ENCODE data around the gene IGSF6.
"Not testable (repeated sequence)": the region's sequence is repeated elsewhere in the genome, so short reads cannot be mapped to it uniquely, and the experiment has no call there.

Gene IGSF6

GRCh38 chr16:21653571-21653970, 1.2 kb upstream of the IGSF6 start:
- DNase-seq, result no peak

- no peak for DNase-seq
Observed at GRCh38 chr16:21651515-21651914, 893 bp downstream of the IGSF6 start.

GRCh38 chr16:21650521-21650920, 1.9 kb downstream of the IGSF6 start:
- no peak for DNase-seq

GRCh38 chr16:21649826-21650406, 2.5 kb downstream of the IGSF6 start:
- not testable (repeated sequence) for DNase-seq

- DNase-seq, result no peak
Observed at GRCh38 chr16:21647562-21648164, 4.7 kb downstream of the IGSF6 start.

- DNase-seq, result no peak
Observed at GRCh38 chr16:21646721-21647561, 5.5 kb downstream of the IGSF6 start.

- DNase-seq, result no peak
Observed at GRCh38 chr16:21646091-21646490, 6.3 kb downstream of the IGSF6 start.

GRCh38 chr16:21645261-21645721, 7.1 kb downstream of the IGSF6 start:
- DNase-seq, result no peak

GRCh38 chr16:21644674-21645073, 7.7 kb downstream of the IGSF6 start:
- DNase-seq, result no peak

GRCh38 chr16:21643785-21644184, 8.6 kb downstream of the IGSF6 start:
- DNase-seq, result no peak

- DNase-seq, result no peak
Observed at GRCh38 chr16:21642861-21643260, 9.5 kb downstream of the IGSF6 start.

GRCh38 chr16:21641916-21642315, 10.5 kb downstream of the IGSF6 start:
- DNase-seq, result no peak

- DNase-seq, result no peak
Observed at GRCh38 chr16:21639493-21639892, 12.9 kb downstream of the IGSF6 start.

GRCh38 chr16:21638573-21638975, 13.8 kb downstream of the IGSF6 start:
- no peak for DNase-seq

GRCh38 chr16:21637032-21637968, 15.1 kb downstream of the IGSF6 start:
- DNase-seq, result no peak

- DNase-seq, result not testable (repeated sequence)
Observed at GRCh38 chr16:21635694-21636093, 16.7 kb downstream of the IGSF6 start.

GRCh38 chr16:21634216-21634615, 18.2 kb downstream of the IGSF6 start:
- DNase-seq, result no peak

GRCh38 chr16:21631951-21632575, 20.3 kb downstream of the IGSF6 start:
- DNase-seq, result not testable (repeated sequence)

GRCh38 chr16:21631376-21631775, 21.0 kb downstream of the IGSF6 start:
- not testable (repeated sequence) for DNase-seq

GRCh38 chr16:21630866-21631265, 21.5 kb downstream of the IGSF6 start:
- not testable (repeated sequence) for DNase-seq

Data from right kidney (tissue), 1 donor.